ENCODE results near the gene ARF5. TPM values are rescaled to one million over a fixed set of nuclear protein-coding genes. Genes with fewer than 3 reads are reported as not detected.

The ARF5 gene
- total and polyA plus RNA-seq, 2 of the 8 experiments (the other 6 are each of a cell fraction or from before 2014, with no cell fraction given), result 154 to 579 TPM

GRCh38 chr7:127580612-127581011 is 7.6 kb upstream of the ARF5 start (continued):
- no peak for TF ChIP-seq TEAD4 (IDR thresholded peaks at IDR 0.05; ENCODE audit: low read depth, low read length)
- no peak for TF ChIP-seq CTCF (IDR thresholded peaks at IDR 0.05; ENCODE audit: control extremely low read depth in 1 of 3, insufficient read depth in 1 of 3, low read depth in 1 of 3, low read length in 3 of 3)
- no peak for TF ChIP-seq SP4 (IDR thresholded peaks at IDR 0.05; ENCODE audit: low read length)
- TF ChIP-seq, protein P1, sequence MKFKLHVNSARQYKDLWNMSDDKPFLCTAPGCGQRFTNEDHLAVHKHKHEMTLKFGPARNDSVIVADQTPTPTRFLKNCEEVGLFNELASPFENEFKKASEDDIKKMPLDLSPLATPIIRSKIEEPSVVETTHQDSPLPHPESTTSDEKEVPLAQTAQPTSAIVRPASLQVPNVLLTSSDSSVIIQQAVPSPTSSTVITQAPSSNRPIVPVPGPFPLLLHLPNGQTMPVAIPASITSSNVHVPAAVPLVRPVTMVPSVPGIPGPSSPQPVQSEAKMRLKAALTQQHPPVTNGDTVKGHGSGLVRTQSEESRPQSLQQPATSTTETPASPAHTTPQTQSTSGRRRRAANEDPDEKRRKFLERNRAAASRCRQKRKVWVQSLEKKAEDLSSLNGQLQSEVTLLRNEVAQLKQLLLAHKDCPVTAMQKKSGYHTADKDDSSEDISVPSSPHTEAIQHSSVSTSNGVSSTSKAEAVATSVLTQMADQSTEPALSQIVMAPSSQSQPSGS (IDR thresholded peaks at IDR 0.05; ENCODE audit: low read length), result no peak
- no peak for TF ChIP-seq SIN3A (conservative IDR thresholded peaks at IDR 0.05 in 1 of 2, IDR thresholded peaks at IDR 0.05 in 1 of 2; ENCODE audit: low read depth in 1 of 2, low read length in 2 of 2)
- no peak for TF ChIP-seq RFX5 (IDR thresholded peaks at IDR 0.05; ENCODE audit: borderline replicate concordance, low read depth, low read length)
- no peak for TF ChIP-seq CHD1 (IDR thresholded peaks at IDR 0.05; ENCODE audit: low read depth, low read length)
- TF ChIP-seq SAP30 (IDR thresholded peaks at IDR 0.05; ENCODE audit: insufficient read depth, insufficient replicate concordance, low read length), result no peak
- no peak for TF ChIP-seq RXRA (IDR thresholded peaks at IDR 0.05; ENCODE audit: insufficient read depth, low read depth, low read length)
- no peak for TF ChIP-seq GTF2F1 (IDR thresholded peaks at IDR 0.05; ENCODE audit: borderline replicate concordance, low read depth, low read length)
